Thyroid gland (tissue), 4 donors: ENCODE data around the gene SLC22A4.

Source experiments
- CTCF ChIP-seq, 6 experiments: fragments of 200-600 bp in 3 of 6; fragments of 450-650 bp in 3 of 6; sonication (generic) in 3 of 6; IDR thresholded peaks; one replicate each; pipeline ENCODE4 v1.5.1; 2016 to 2019; ENCODE audit warnings: antibody characterized with exemption in 6 of 6, mild to moderate bottlenecking in 2 of 6, inconsistent platforms in 1 of 6, moderate library complexity in 1 of 6
- POLR2A ChIP-seq, 2 donors: fragments of 450-650 bp; IDR thresholded peaks; one replicate each; pipeline ENCODE4 v1.6.1; 2017; ENCODE audit warnings: antibody characterized with exemption in 2 of 2, mild to moderate bottlenecking in 2 of 2, moderate library complexity in 1 of 2

GRCh38 chr5:132387640-132388117 is 93.5 kb downstream of the SLC22A4 start:
- TF ChIP-seq POLR2A (IDR thresholded peaks at IDR 0.05) (no peak), CTCF (IDR thresholded peaks at IDR 0.05) (no peak)
